Measurements from ENCODE around the gene ZCCHC17.
"Not testable (repeated sequence)": the region's sequence is repeated elsewhere in the genome, so short reads cannot be mapped to it uniquely, and the experiment has no call there.

Gene ZCCHC17

GRCh38 chr1:31263408-31263807 is 33.4 kb upstream of the ZCCHC17 start:
- TF ChIP-seq CTCF (conservative IDR thresholded peaks at IDR 0.05): no peak
- H3K27ac ChIP-seq: peak overlapping the region; percentile 74

- H3K27ac ChIP-seq: peak overlapping the region; percentile 74
- TF ChIP-seq CTCF (conservative IDR thresholded peaks at IDR 0.05): no peak
Measured at GRCh38 chr1:31264790-31265386, 31.9 kb upstream of the ZCCHC17 start.

GRCh38 chr1:31266547-31266946 is 30.3 kb upstream of the ZCCHC17 start:
- no peak for TF ChIP-seq CTCF (conservative IDR thresholded peaks at IDR 0.05)
- H3K27ac ChIP-seq: no peak overlapping the region

GRCh38 chr1:31272369-31272768 is 24.5 kb upstream of the ZCCHC17 start:
- no peak overlapping the region for H3K27ac ChIP-seq
- no peak for TF ChIP-seq CTCF (conservative IDR thresholded peaks at IDR 0.05)

GRCh38 chr1:31273619-31274018 is 23.2 kb upstream of the ZCCHC17 start:
- TF ChIP-seq CTCF (conservative IDR thresholded peaks at IDR 0.05): no peak
- H3K27ac ChIP-seq: no peak overlapping the region

- H3K27ac ChIP-seq: 0 out of 2 replicates have a peak overlapping the region, but pooled peaks have one; percentile 5
Measured at GRCh38 chr1:31282426-31282825, 14.4 kb upstream of the ZCCHC17 start.

GRCh38 chr1:31287791-31288190 is 9.0 kb upstream of the ZCCHC17 start:
- not testable (repeated sequence) for H3K27ac ChIP-seq

GRCh38 chr1:31289021-31289420 is 7.8 kb upstream of the ZCCHC17 start:
- TF ChIP-seq CTCF (conservative IDR thresholded peaks at IDR 0.05): no peak
- no peak overlapping the region for H3K27ac ChIP-seq

Measured in VCaP (cell line).